T-helper 1 cell (primary cell): Measurements from ENCODE around the gene EVC.
"Not testable (repeated sequence)": the region's sequence is repeated elsewhere in the genome, so short reads cannot be mapped to it uniquely, and the experiment has no call there.

Experiments used
- DNase-seq, 5 donors: peaks; one replicate each; pipeline ENCODE4 v3.0.0-alpha.2; 2012 to 2020

Gene EVC

DNA sequence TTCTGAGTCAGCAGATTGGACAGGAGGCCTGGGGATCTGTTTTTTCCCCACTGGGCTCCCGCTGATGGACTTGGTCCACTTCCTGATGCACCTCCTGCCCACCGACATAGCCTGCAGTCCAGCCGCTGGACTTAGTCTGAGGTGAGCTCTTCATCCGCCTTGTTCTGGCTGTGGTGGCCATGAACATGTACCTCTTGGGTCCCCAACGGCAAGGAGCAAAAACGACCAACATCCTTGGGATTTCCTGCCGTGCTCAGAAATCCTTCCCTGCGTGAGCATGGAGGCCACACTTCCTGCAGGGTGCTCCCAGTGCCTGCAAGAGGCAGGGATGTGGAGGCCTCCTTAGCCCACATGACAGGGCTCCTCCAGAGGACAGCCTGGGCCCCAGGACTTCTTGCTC, 105.1 kb downstream of the EVC start:
- no peak for DNase-seq

DNA sequence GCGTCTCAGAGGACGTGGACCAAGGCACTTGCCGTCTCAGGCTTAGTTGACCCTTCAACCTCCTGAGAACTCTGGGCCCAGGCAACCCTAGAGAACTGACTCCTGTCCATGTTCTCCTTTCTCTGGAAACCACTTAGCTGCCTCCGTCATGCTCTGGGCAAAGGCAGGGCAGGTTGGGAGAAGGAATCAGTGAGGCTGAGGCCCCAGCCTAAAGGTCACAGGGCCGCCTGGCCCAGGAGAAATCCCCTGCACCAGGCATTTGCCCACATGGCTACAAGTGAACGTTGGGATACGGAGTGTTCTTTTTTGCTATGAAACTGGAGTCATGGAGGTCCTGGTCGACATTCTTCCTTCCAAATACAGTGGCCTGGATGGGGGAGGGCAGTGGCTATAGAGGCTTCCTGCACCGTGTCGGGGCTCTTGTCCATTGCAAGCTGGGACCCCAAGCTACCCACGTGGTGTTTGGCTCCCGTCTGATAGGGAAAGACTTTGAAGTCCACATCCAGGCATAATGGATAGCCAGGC, 105.9 kb downstream of the EVC start:
- no peak for DNase-seq

DNA sequence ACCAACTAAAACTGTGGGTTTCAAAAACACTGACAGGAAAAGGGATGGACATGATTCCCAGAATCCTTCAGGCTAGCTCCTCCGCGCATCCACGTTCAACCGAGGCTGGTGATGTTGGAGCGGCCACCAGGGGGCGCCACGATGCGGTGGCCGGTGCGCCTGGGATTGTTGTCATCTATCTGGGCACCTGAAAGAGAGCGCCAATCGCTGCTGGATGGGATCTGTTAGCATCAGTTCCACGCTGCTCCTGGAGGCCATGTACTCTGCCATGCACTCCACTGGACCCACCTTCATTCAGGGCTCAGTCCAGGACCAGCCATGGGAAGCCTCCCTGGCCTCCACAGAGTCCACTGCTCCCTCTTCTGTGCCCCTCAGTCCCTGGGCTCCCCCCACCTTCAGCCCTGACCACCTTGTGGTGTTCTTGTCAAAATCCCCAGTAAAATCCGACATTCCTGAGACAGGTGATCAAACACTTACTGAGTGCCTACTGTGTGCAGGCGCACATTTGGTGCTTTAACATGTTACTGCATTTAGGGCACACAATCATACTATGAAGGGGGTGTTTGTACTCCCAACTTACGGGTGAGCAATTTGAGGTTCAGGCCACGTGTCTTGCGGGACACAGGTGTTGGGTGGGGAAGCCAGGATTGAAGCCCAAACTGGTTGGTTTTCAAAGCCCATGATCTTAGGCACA, 110.8 kb downstream of the EVC start:
- no peak for DNase-seq

DNA sequence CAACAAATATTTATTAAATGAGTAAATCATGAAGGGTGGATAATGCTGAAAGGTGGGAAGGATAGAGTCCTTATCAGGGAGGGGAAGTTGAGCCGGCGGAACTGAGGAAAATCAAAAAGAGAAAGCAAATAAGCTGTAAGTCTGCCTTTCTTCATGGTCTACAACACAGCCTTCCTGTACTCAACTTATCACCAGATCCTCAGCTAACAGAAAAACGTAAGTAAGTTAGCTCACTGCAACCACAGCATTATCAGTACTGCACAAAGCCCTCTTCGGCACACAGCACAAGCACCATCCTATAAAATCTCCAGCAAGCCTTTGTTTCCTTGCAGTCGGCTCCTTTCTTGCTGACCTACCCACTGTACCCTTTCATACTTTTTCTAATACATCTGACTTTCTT, 111.6 kb downstream of the EVC start:
- no peak for DNase-seq

- peak in 1 of 5 donors; percentile 52 for DNase-seq
These were observed 112.7 kb downstream of the EVC start for GRCh38 chr4:5823542-5824211.

DNA sequence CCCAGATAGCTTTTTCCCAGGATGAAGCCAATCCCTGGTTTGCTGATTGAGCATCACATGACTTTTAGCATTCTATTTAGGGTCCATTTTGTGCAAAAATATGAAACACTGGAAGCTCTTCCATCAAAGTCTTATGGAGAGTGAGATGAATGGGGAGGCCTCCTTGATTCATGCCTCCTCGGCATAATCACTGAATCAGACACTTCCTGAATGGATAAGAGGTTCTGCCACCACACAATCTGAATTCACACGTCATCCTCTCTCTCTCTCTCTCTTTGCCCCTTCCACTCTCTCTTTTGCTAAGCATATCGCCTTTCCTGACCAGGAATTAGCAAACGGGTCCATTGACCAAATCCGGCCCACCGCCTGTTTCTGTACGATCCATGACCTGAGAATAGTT, 113.2 kb downstream of the EVC start:
- DNase-seq = no peak

- peak in 1 of 5 donors; percentile 25 for DNase-seq
These were observed 113.6 kb downstream of the EVC start for GRCh38 chr4:5824635-5825034.

- no peak for DNase-seq
These were observed 114.5 kb downstream of the EVC start for GRCh38 chr4:5825321-5826041.

DNA sequence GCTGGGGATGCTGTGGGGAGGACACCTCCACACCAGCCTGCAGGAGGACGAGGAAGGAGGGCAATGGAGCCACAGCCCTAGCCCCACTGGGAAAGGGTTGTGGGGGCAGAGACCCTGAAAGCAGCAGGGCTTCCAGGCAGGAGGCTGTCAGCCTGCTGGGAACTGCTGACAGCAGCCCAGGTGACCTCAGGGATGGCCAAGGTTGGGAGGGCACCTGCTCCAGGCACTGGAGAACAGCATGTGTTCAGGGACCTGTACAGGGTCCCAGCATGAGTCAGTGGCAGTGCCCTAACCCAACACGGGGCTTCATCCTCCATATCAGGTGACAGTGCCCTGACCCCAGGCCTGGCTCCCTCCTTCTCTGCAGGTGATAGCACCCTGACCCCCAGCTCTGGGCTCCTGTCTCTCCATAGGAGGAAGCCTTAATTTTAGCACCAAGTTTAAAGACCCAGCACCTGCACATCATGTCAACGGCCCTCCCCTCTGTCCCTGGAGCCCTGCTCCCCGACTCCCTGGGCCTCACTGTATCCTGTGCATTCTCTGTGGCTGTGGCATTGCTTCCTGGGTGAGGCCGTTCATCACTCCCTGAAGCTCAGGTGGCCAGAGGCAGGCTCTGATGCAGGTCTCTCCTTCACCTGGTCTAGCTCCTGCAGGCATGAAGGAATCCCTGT, 115.6 kb downstream of the EVC start:
- DNase-seq = no peak

GRCh38 chr4:5827108-5828004, 116.4 kb downstream of the EVC start:
- DNase-seq = no peak

- DNase-seq = no peak
These were observed 117.0 kb downstream of the EVC start for GRCh38 chr4:5828005-5828391.

- no peak for DNase-seq
These were observed 125.9 kb downstream of the EVC start for GRCh38 chr4:5836943-5837342.

DNA sequence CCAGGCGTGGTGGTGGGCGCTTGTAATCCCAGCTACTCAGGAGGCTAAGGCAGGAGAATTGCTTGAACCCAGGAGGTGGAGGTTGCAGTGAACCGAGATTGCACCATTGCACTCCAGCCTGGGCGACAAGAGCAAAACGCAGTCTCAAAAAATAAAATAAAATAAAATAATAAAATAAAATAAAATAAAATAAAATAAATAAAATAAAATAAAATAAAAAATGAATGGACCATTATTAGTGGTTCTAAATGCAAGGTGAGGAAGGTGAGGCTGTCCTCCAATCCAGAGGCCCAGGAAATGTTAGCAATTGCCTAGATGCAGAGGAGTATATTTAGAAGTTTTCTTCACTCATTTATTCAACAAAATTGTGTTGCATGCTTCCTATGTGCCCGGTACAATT, 126.5 kb downstream of the EVC start:
- not testable (repeated sequence) for DNase-seq

DNA sequence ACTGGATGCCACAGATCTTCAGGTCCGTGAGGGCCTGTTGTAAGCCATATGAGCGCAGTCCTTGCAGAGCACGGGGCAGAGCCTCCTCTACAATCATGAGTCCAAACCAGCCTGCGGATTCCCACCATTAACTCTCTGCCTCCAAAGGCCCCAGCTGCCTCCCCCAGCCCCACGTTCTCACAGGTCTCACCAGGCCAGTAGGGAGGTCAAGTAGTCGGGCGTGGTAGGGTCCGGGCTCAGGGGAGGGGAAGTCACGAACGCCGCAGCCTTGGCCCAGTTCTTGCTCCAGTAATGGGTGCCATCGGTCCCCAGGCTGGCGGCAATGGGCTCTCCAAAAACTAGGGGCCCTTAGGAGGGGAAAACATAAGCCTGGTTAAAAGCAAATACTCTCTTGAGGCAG, 128.3 kb downstream of the EVC start:
- DNase-seq = no peak

GRCh38 chr4:5839751-5840674, 129.0 kb downstream of the EVC start:
- no peak for DNase-seq

DNA sequence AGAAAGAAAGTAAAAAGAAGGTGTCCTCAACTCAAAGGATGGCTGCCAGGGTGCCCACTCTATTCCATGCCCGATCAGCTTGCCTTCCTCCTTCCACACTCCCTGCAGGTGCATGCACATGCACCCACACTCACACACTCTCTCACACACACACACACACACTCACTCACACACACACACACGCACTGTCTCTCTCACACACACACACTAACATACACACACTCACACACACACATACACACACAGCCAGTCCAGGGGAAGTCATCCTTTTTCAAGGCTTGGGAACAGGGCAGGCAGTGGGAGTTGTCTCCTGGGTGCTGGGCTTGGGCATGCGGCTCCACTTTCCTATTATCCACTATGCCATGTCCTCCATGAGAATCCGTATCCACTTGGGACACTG, 131.5 kb downstream of the EVC start:
- no peak for DNase-seq

DNA sequence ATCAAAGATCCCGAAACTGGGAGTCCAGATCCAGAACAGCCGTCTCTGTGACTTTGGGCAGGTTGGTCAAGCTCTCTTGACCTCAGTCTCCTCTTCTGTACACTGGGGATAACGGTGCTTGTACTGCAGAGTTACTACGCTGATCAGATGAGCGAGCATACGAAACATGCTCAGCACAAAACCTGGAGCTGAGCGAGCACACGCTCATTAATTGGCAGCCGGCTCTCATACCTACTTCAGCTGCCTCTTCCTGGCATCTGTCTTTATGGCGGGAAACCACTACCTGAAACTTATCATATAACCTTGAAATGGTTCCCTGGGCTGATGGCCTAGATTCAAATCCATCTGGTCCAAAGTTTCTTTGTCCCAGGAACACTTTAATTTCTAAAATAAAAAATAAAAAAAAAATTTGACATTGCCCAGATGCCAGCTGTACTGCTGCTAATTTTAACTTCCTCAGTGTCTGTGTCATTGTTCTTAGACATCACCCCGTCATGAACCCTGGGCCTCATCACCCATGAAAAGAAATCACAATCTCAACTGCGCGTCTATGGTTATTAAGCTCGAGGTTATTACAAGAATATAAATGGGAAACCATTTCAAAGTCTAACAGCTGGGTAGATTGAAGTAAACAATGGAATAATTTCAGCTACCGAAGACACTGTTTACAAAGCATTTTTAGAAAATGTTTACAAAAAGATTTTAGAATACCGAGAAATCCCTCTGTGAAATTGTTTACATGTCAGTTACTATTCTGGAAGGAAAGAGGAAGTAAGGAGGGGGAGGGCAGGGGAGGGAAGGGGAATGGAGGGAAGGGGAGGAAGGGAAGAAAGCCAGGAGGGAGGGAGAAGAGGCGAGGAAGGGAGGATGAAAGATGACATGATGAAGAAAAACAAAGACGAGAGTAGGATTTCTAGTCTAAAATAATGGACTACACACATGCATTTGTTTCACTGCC, 132.9 kb downstream of the EVC start:
- no peak for DNase-seq

- DNase-seq = no peak
These were observed 134.3 kb downstream of the EVC start for GRCh38 chr4:5845035-5845905.
